IMR-90 (cell line): Measurements from ENCODE around the gene ZBP1. TPM values are rescaled to one million over a fixed set of nuclear protein-coding genes. Genes with fewer than 3 reads are reported as not detected.

Experiments
- ATAC-seq: fragments of 200-7000 bp; cut with Tn5 transposase; 2 replicates; pipeline ENCODE4 v1.9.1; 2020; ENCODE audit warnings: low read depth, mild to moderate bottlenecking, moderate library complexity
- BruUV-seq: library from RNA; stranded (reverse); fragments of 400-500 nt; replicated peaks from 2 replicates; lab custom pipeline; 2021; lab: Mats Ljungman, UMichigan
- CTCF ChIA-PET: fragments of 300-600 bp; formaldehyde crosslinking; extraction: SDS; loops from one replicate; lab custom pipeline; 2021; ENCODE audit warnings: antibody characterized with exemption; lab: Yijun Ruan, JAX
- POLR2A ChIA-PET: fragments of 300-600 bp; sonication (Branson Sonifier 250); formaldehyde crosslinking; loops from one replicate; lab custom pipeline; 2022; ENCODE audit warnings: antibody characterized with exemption; ENCODE audit not compliant: unreplicated experiment; lab: Charles Lee
- DNase-seq: peaks from one replicate; pipeline ENCODE4 v3.0.0; 2013
- H2AFZ ChIP-seq: replicated peaks from 2 replicates; pipeline ENCODE3; 2013; ENCODE audit warnings: low read length, mild to moderate bottlenecking; ENCODE audit not compliant: poor library complexity
- H2AK5ac ChIP-seq: 2 replicates; pipeline ENCODE4 v1.6.1; 2013; ENCODE audit warnings: low read depth, low read length, inconsistent platforms
- H2AK9ac ChIP-seq: replicated peaks from 2 replicates; pipeline ENCODE3; 2013; ENCODE audit warnings: mild to moderate bottlenecking, low read depth, low read length, moderate library complexity; ENCODE audit not compliant: poor library complexity
- H2BK120ac ChIP-seq: 2 replicates; pipeline ENCODE4 v1.6.1; 2013; ENCODE audit warnings: low read depth, low read length, inconsistent platforms
- H2BK15ac ChIP-seq: 3 replicates; pipeline ENCODE4 v1.6.1; 2013; ENCODE audit warnings: low read depth, low read length, inconsistent platforms
- H2BK20ac ChIP-seq: 2 replicates; pipeline ENCODE4 v1.6.1; 2013; ENCODE audit warnings: low read depth, mild to moderate bottlenecking, inconsistent platforms, low read length, moderate library complexity
- H2BK5ac ChIP-seq: 2 replicates; pipeline ENCODE4 v1.6.1; 2013; ENCODE audit warnings: mild to moderate bottlenecking, low read depth, low read length, inconsistent platforms; ENCODE audit not compliant: poor library complexity, severe bottlenecking
- H3K14ac ChIP-seq: replicated peaks from 2 replicates; pipeline ENCODE4 v1.6.1; 2013; ENCODE audit warnings: low read depth, low read length, inconsistent platforms
- H3K18ac ChIP-seq: 2 replicates; pipeline ENCODE4 v1.6.1; 2013; ENCODE audit warnings: low read depth, low read length, control low read depth
- H3K23ac ChIP-seq: 2 replicates; pipeline ENCODE4 v1.6.1; 2013; ENCODE audit warnings: low read depth, low read length, inconsistent platforms
- H3K27ac ChIP-seq: 2 replicates; pipeline ENCODE4 v1.5.1; 2013; ENCODE audit warnings: mild to moderate bottlenecking, control low read depth, low read length; ENCODE audit not compliant: insufficient read depth
- H3K27me3 ChIP-seq: 2 replicates; pipeline ENCODE4 v1.6.1; 2013; ENCODE audit warnings: low read length; ENCODE audit not compliant: control insufficient read depth, insufficient read depth
- H3K36me3 ChIP-seq: 2 replicates; pipeline ENCODE4 v1.6.1; 2013; ENCODE audit warnings: low read length, mixed read lengths; ENCODE audit not compliant: control insufficient read depth, insufficient read depth
- H3K4ac ChIP-seq: 2 replicates; pipeline ENCODE4 v1.6.1; 2013; ENCODE audit warnings: low read depth, low read length, inconsistent platforms
- H3K4me1 ChIP-seq: 2 replicates; pipeline ENCODE4 v1.6.1; 2013; ENCODE audit warnings: low read length, mixed read lengths; ENCODE audit not compliant: control insufficient read depth, insufficient read depth
- H3K4me2 ChIP-seq: 2 replicates; pipeline ENCODE4 v1.6.1; 2013; ENCODE audit warnings: low read depth, mild to moderate bottlenecking, control low read depth, low read length, moderate library complexity
- H3K4me3 ChIP-seq: 2 replicates; pipeline ENCODE4 v1.5.1; 2013; ENCODE audit warnings: low read depth, mild to moderate bottlenecking, control low read depth, low read length, moderate library complexity; ENCODE audit not compliant: insufficient read depth
- H3K56ac ChIP-seq: 2 replicates; pipeline ENCODE4 v1.6.1; 2013; ENCODE audit warnings: low read length, inconsistent platforms; ENCODE audit not compliant: insufficient read depth; ENCODE audit errors: extremely low read depth
- H3K79me1 ChIP-seq, 2 experiments: 2 replicates each; pipeline ENCODE4 v1.6.1; 2013; ENCODE audit warnings: low read length in 2 of 2, inconsistent platforms in 1 of 2, low read depth in 1 of 2
- H3K9ac ChIP-seq: 2 replicates; pipeline ENCODE4 v1.6.1; 2013; ENCODE audit warnings: low read depth, low read length, control low read depth
- H3K9me1 ChIP-seq: 2 replicates; pipeline ENCODE4 v1.6.1; 2013; ENCODE audit warnings: low read length, inconsistent platforms; ENCODE audit not compliant: insufficient read depth
- H3K9me3 ChIP-seq: 2 replicates; pipeline ENCODE4 v1.6.1; 2013; ENCODE audit warnings: low read length; ENCODE audit not compliant: control insufficient read depth, insufficient read depth
- H4K20me1 ChIP-seq: 2 replicates; pipeline ENCODE4 v1.6.1; 2013; ENCODE audit warnings: low read length, inconsistent platforms; ENCODE audit not compliant: insufficient read depth
- H4K5ac ChIP-seq: 2 replicates; pipeline ENCODE4 v1.6.1; 2013; ENCODE audit warnings: mild to moderate bottlenecking, low read depth, low read length, control low read depth
- H4K8ac ChIP-seq, 2 experiments: 2 replicates each; pipeline ENCODE4 v1.6.1; 2013; ENCODE audit warnings: low read depth in 2 of 2, low read length in 2 of 2, control low read depth in 1 of 2, inconsistent platforms in 1 of 2
- H4K91ac ChIP-seq: 2 replicates; pipeline ENCODE4 v1.6.1; 2013; ENCODE audit warnings: low read depth, low read length, inconsistent platforms; ENCODE audit not compliant: insufficient read depth
- CTCF ChIP-seq: conservative IDR thresholded peaks from 2 replicates; pipeline ENCODE4 v1.5.1; 2012; ENCODE audit warnings: mild to moderate bottlenecking, low read depth, low read length, improper control_type of control experiment
- MAFK ChIP-seq: IDR thresholded peaks from 2 replicates; pipeline ENCODE4 v1.6.1; 2012; ENCODE audit warnings: low read depth, low read length, improper control_type of control experiment
- MAZ ChIP-seq: IDR thresholded peaks from 2 replicates; pipeline ENCODE4 v1.6.1; 2012; ENCODE audit warnings: low read depth, mild to moderate bottlenecking, low read length, improper control_type of control experiment, moderate library complexity, borderline replicate concordance
- MXI1 ChIP-seq: IDR thresholded peaks from 2 replicates; pipeline ENCODE4 v1.6.1; 2012; ENCODE audit warnings: low read depth, mild to moderate bottlenecking, low read length, moderate library complexity, borderline replicate concordance
- POLR2A ChIP-seq: IDR thresholded peaks from 2 replicates; pipeline ENCODE4 v1.6.1; 2012; ENCODE audit warnings: mild to moderate bottlenecking, low read depth, low read length
- RCOR1 ChIP-seq: IDR thresholded peaks from 2 replicates; pipeline ENCODE4 v1.6.1; 2012; ENCODE audit warnings: mild to moderate bottlenecking, low read length, improper control_type of control experiment; ENCODE audit not compliant: insufficient replicate concordance
- SMC3 ChIP-seq: fragments of 150-350 bp; IDR thresholded peaks from 2 replicates; pipeline ENCODE4 v1.6.1; 2016; ENCODE audit warnings: low read depth, mild to moderate bottlenecking, antibody characterized with exemption, low read length, moderate library complexity
- WGBS, 2 experiments: methylation state at CpG; one replicate each; pipeline versions ENCODE4 v1.1.5 to v1.1.7; 2013; ENCODE audit warnings: missing lambda C conversion rate in 2 of 2; ENCODE audit not compliant: insufficient read length in 1 of 2; ENCODE audit errors: extremely low coverage in 2 of 2; 5-methylcytosine and 5-hydroxymethylcytosine counted together
- dilution Hi-C: fragments of 300-500 bp; cut with HindIII; formaldehyde crosslinking; loops from one replicate; pipeline ENCODE4 v1.14.3; 2018; ENCODE audit warnings: low sequenced_read_pairs; ENCODE audit not compliant: unreplicated experiment
- in situ Hi-C: fragments of 300-500 bp; cut with MboI; formaldehyde crosslinking; loops from 3 replicates; pipeline ENCODE4 v1.14.3; 2019; ENCODE audit warnings: low sequenced_read_pairs, inconsistent platforms, mixed read lengths
- intact Hi-C: fragments of 100-400 bp; cut with micrococcal nuclease; formaldehyde crosslinking; loops from 2 replicates; pipeline ENCODE4 v1.10.0; 2022
- polyA plus RNA-seq, 3 experiments: library from polyadenylated mRNA; depleted of rRNA; stranded (reverse); fragments of >200 nt; gene quantifications; 2 replicates each; pipeline ENCODE4 v1.2.3, GENCODE V29; 2012; ENCODE audit warnings: low replicate concordance in 1 of 3
- total RNA-seq: library from RNA; depleted of rRNA; stranded (reverse); fragments of >200 nt; gene quantifications from 2 replicates; pipeline ENCODE4 v1.2.3, GENCODE V29; 2012

The ZBP1 gene
- total and polyA plus RNA-seq, 2 of the 4 experiments (the other 2 are of a cell fraction), result not detected

DNA sequence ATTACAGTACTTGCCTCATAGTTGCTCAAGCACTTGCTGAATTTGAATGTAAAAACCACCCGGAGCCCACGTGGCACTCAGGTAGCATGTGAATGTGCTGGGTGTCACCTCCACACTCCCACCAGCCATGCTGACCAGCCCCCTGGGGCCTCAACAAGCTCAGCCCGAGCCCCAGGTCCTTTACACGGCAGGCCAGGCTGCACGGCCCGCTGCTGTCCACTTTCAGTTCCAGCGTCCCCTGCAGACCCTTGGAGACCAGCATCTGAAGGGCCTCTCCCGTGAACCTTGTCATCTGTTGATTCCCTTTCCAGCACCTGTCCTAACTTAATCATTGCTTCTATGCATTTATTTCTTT, 33.3 kb upstream of the ZBP1 start:
- Histone ChIP-seq H2AFZ (no peak overlapping the region), H3K4me1 (no peaks in the 10 kb centered on the region), H3K18ac (no peak overlapping the region), H3K4me2 (no peak overlapping the region), H3K14ac (no peak overlapping the region), H3K56ac (no peak overlapping the region), H2BK15ac (no peak overlapping the region), H3K9me1 (no peaks in the 10 kb centered on the region), H3K36me3 (peaks cover 29% of the 10 kb centered on the region), H3K79me1 (no peaks in the 10 kb centered on the region), H2AK9ac (no peak overlapping the region), H3K9ac (no peak overlapping the region), H2BK120ac (no peak overlapping the region), H4K91ac (no peak overlapping the region), H3K27ac (no peak overlapping the region), H3K4me3 (no peak overlapping the region), H2BK5ac (no peak overlapping the region), H3K23ac (no peak overlapping the region), H4K8ac (no peak overlapping the region), H3K4ac (no peak overlapping the region), H2AK5ac (no peak overlapping the region), H3K9me3 (no peaks in the 10 kb centered on the region), H4K20me1 (peaks cover 3% of the 10 kb centered on the region; the same call in 1 of the 2 replicates), H4K5ac (no peak overlapping the region), H2BK20ac (no peak overlapping the region), H3K27me3 (no peaks in the 10 kb centered on the region)
- TF ChIP-seq RCOR1 (no peak), SMC3 (no peak), MXI1 (no peak), CTCF (no peak), POLR2A (no peak), MAFK (no peak), MAZ (no peak)
- no peak for DNase-seq
- dilution Hi-C loops, result no loop called here
- BruUV-seq, result no TSS peak
- ChIA-PET CTCF (interaction anchor here (0.8 to 2.0 kb wide), 5 partner anchors 434 to 517 kb away, joined by 3 to 9 read pairs (median 4); no protein-coding TSS in a partner anchor), POLR2A (no interaction called here)
- no peak for ATAC-seq
- intact Hi-C loops, result loop anchor here (10.0 kb wide), 1 partner anchor 191 kb away; no protein-coding TSS in a partner anchor
- WGBS, 2 experiments, result 80% methylated on average over 2 of the region's 8 CpGs; no CpG with 5 or more reads in 1 of the 2 experiments
- in situ Hi-C loops, result loop anchor here (10.0 kb wide), 1 partner anchor 431 kb away; no protein-coding TSS in a partner anchor
